ENCODE results near the gene DGCR8. TPM values are rescaled to one million over a fixed set of nuclear protein-coding genes. Genes with fewer than 3 reads are reported as not detected.
A peak's percentile ranks its signal among the peaks of the same experiment; 100 is the strongest.

DGCR8 gene
- total and polyA plus RNA-seq, 10 donors = 7.8 to 62.7 (median 31.4) TPM

GRCh38 chr22:20110359-20110985 lies 30.4 kb downstream of the DGCR8 start:
- Histone ChIP-seq H3K36me3 (peaks cover 5 to 100% (median 95%) of the 10 kb centered on the region in 6 donors), H3K27ac (peak overlapping the region in 3 of 8 donors; percentile 48 to 93 (median 54)), H3K27me3 (replicated peaks in 1 of 7) (no peaks in the 10 kb centered on the region), H3K9me3 (no peaks in the 10 kb centered on the region), H3K4me1 (peaks cover 7 to 47% (median 42%) of the 10 kb centered on the region in 6 donors), H3K4me3 (no peak overlapping the region)
- intact Hi-C loops (cut with DNase I; ENCODE audit: low total_unique reads) = no loop called here
- WGBS, 5 donors = 86 to 94% (median 92%) methylated on average over 7 to 9 of the region's 9 CpGs
- DNase-seq = peak; percentile 69
- TF ChIP-seq POLR2A (IDR thresholded peaks at IDR 0.05) = no peak
- no peak for TF ChIP-seq POLR2AphosphoS5 (IDR thresholded peaks at IDR 0.05)
- TF ChIP-seq CTCF (IDR thresholded peaks at IDR 0.05 in 8 of 11, conservative IDR thresholded peaks at IDR 0.05 in 3 of 11) = no peak

DNA sequence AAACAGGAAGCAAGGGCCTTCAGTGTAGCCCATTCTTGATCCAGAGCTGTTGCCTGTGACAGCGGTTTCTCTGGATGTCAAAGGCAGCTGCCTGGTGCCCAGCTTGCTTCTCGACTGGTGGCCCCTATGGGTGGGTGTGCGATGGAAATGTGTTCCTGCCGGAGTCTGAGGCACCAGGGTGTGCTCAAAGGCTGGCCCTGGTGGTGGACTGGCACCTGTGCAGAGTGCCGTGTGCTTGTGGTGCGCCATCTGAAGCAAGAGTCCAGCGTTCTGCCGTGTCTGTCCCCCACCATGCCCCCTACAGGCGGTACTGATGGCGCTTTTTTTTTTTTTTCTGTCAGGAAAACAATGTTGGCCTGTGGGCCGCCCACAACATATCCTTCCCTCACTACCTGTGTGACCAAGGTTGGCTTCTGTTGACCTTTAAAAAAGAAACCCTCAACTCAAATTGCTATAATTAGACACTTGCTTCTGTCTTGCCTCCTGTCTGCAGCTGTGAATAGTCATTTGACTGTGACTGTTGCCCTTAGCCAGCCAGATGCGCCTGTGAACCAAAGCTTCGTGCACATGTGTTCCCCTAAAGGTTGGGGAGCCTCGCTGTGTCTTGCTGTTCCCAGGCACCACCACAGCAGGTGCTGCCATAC lies 31.1 kb downstream of the DGCR8 start:
- Histone ChIP-seq H3K4me1 (peaks cover 14 to 54% (median 49%) of the 10 kb centered on the region in 6 donors), H3K27me3 (replicated peaks in 1 of 7) (no peaks in the 10 kb centered on the region), H3K9me3 (no peaks in the 10 kb centered on the region), H3K27ac (peak overlapping the region in 6 of 8 donors; percentile 39 to 93 (median 51)), H3K36me3 (peaks cover 5 to 99% (median 94%) of the 10 kb centered on the region in 6 donors), H3K4me3 (no peak overlapping the region)
- peak; percentile 38 to 52 (median 43) for TF ChIP-seq POLR2AphosphoS5 (IDR thresholded peaks at IDR 0.05)
- no peak for TF ChIP-seq POLR2A (IDR thresholded peaks at IDR 0.05)
- TF ChIP-seq CTCF (IDR thresholded peaks at IDR 0.05 in 8 of 11, conservative IDR thresholded peaks at IDR 0.05 in 3 of 11) = peak in 7 of 11 experiments; percentile 21 to 44 (median 35)
- intact Hi-C loops (cut with DNase I; ENCODE audit: low total_unique reads) = no loop called here
- 48 to 60% (median 52%) methylated on average over 12 to 14 of the region's 14 CpGs for WGBS, 5 donors
- DNase-seq = peak; percentile 67

DNA sequence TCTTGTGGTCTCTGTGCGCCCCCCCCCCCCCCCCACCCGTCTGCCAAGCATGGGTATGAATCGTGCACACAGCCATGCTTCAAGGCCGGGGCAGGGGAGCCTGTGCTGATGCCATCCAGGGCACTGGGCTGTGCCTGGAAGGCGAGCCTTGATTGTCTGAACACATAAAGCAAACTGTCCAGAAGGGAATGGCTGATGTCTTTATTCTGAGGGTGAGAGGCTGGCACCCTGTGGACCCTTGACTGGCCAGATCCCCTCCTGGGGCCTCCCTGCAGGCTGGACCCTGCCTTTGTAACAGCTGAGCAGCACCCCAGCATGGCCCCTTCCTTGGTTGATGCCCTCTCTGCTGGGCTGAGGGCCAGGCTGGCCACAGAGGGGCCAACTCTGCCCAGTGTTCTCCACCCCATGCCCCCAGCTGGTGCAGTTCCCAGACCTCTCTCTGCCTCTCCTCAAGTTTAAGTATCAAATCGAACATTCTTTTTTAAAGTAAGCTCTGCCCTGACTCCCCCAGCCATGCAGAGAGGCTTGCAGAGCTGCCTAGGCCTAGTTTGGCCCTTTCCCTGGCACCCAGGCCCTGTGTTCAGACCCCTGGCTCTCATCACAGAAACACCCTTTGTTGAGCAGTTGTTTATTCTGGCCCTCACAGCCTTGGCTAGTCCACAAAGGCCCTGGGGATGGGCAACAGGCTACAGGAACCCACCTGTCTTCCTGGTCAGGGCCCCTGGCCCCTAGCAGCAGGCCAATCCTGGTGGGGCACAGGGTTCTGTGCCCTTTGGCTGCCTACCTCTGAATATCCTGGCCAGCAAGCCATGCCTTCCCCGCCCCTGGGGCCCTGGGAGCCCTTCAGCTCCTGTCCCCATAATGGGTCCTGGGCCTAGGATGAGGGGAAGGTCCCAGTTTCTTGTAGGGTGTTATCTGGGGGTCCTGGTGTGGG lies 31.9 kb downstream of the DGCR8 start:
- TF ChIP-seq POLR2AphosphoS5 (IDR thresholded peaks at IDR 0.05) (no peak), POLR2A (IDR thresholded peaks at IDR 0.05) (no peak), CTCF (IDR thresholded peaks at IDR 0.05 in 8 of 11, conservative IDR thresholded peaks at IDR 0.05 in 3 of 11) (no peak)
- WGBS, 5 donors = 61 to 78% (median 76%) methylated on average over 3 to 7 of the region's 7 CpGs
- Histone ChIP-seq H3K9me3 (no peaks in the 10 kb centered on the region), H3K4me3 (no peak overlapping the region), H3K36me3 (peaks cover 2 to 92% (median 87%) of the 10 kb centered on the region in 6 donors), H3K4me1 (peaks cover 18 to 61% (median 54%) of the 10 kb centered on the region in 6 donors), H3K27me3 (replicated peaks in 1 of 7) (no peaks in the 10 kb centered on the region), H3K27ac (peak overlapping the region; percentile 19 to 93 (median 41))
- DNase-seq = peak; percentile 59
- intact Hi-C loops (cut with DNase I; ENCODE audit: low total_unique reads) = no loop called here

All from spleen (tissue), 11 donors.